Measurements from ENCODE around the gene TAF5L.
"Not testable (repeated sequence)": the region's sequence is repeated elsewhere in the genome, so short reads cannot be mapped to it uniquely, and the experiment has no call there.

Gene TAF5L

GRCh38 chr1:229641306-229641705, 15.4 kb upstream of the TAF5L start:
- DNase-seq: no peak

GRCh38 chr1:229640455-229640854, 14.5 kb upstream of the TAF5L start:
- DNase-seq: no peak

- no peak for DNase-seq
These were observed 11.8 kb upstream of the TAF5L start for GRCh38 chr1:229637746-229638145.

- DNase-seq: no peak
These were observed 10.1 kb upstream of the TAF5L start for GRCh38 chr1:229636042-229636441.

- no peak for DNase-seq
These were observed 6.0 kb upstream of the TAF5L start for GRCh38 chr1:229631966-229632365.

- DNase-seq: no peak
These were observed 5.2 kb upstream of the TAF5L start for GRCh38 chr1:229631148-229631547.

DNA sequence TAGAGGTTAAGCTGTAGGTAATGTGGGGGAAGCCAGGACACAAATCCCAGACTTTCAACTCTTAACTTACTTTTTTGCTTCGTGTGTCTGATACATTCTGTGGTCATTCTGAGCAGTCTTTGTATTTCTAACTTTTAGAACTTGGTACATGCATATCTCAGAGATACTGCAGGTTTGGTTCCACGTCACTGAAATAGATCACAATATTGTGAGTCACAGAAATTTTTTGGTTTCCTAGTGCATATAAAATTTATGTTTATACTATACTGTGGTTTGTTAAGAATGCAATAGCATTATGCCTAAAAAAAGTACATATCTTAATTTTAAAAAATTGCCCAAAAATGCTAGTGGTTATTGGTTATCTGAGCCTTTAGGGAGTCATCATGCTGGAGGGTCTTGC, 3.3 kb upstream of the TAF5L start:
- DNase-seq: no peak

DNA sequence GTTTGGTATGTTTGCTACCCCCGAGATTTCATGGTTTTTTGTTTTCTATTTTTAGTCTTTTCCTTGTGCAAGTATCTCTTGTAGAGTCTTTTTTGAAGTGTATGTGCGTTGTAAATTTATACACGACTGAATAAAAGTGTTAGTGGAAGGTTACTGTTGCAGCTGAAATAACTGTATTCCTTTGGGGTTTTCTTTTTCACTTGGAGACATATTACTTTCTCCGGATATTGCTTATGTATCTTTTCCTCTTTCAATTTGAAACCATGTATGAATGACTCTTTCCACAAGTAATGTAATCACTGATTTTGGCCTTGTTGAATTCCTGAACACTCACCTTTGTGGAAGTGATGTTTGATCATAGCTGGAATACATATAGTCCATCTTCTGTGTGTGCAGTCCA, 1.1 kb upstream of the TAF5L start:
- DNase-seq: no peak

DNA sequence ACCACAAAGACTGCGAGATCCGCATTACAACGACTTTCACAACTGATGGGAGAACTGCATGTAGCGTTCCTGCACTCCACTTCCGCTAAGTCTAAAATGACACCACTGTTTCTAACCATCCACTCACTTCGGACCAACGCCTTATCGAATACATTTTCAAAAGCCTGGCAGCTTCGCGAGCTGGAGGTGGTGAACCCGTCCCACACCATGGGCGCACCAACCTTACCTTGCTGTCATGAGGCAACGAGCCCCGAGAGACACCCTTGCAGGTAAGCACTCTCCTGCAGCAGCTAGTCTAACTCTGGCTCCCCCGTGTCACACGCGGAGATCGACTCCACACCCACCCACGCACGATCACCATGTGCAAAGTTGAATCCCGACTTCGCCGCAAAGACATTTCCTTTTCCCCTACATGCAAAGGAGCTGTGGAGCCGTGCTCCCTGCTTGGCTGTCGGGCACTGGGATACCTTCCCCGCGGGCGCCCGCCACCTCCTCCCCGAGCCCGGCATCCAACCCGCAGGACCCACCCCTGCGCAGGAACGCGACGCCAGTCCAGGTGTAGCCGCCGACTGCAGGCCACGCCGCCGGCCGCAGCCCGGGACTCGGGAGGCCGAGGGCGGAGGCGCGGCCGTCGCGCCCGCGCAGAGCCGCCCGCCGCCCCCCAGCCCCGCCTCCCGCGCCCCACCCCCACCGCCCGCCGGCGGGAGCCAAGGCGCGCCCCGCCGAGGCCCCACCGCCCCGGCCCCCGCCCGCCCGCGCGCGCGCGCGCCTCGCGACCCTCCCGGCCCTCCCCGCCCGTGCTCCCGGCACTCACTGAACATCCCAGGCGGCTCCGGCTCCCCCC, 629 bp downstream of the TAF5L start:
- DNase-seq: peak; percentile 72

DNA sequence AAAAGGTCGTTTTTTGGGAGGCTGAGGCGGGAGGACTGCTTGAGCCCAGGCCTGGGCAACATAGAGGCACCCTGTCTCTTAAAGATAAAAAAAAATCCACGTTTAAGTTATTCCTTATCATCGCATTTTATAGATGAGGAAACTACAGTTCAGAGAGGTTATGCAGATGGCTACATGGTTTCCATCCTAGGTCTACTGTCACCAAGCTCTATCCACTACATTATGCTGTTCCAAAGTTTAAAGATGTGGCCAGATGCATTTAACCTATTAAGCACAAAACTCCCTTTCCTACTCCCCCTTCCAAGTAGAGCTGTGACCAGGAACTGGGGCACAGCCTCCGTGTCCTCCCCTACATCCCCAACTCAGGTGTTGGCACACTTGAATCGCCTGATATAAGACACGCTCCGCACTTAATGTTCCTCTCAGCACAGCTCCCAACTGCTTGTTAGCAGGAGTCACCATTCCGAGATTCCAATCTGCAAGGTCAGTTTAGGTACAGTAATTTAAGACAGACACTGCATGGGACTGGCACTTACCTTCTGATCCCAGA, 1.3 kb downstream of the TAF5L start:
- DNase-seq: peak; percentile 6

GRCh38 chr1:229623838-229624237, 2.1 kb downstream of the TAF5L start:
- no peak for DNase-seq

GRCh38 chr1:229623225-229623624, 2.7 kb downstream of the TAF5L start:
- no peak for DNase-seq

DNA sequence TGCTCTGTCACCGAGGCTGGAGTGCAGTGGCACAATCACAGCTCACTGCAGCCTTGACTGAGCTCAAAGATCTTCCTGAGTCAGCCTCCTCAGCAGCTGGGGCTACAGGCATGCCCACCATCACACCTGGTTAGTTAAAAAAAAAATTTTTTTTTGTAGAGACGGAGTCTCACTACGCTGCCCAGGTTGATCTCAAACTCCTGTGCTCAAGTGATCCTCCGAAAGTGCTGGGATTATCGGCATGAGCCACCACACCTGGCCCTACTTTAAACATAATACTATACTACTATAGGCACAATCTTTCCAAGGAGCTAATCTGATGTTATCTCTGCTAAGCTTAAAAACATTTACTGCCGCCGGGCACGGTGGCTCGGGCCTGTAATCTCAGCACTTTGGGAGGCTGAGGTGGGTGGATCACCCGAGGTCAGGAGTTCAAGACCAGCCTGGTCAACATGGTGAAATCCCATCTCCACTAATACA, 3.2 kb downstream of the TAF5L start:
- not testable (repeated sequence) for DNase-seq

DNA sequence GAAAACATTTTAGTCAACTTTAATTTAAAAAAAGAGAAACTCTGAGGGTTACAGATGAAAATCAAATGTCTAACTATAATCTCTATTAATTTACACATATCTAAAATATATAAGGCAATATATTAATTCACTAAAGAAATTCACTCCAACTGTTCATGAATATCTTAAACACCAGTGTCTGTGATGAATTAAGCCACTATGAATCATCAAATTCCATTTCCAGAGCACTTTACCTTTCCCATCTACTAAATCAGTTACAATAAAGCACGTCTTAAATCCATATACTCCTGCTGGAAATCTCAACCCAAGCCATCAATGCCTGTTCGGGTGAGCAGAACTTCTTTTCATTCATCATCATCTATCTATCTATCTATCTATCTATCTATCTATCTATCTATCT, 4.3 kb downstream of the TAF5L start:
- no peak for DNase-seq

DNA sequence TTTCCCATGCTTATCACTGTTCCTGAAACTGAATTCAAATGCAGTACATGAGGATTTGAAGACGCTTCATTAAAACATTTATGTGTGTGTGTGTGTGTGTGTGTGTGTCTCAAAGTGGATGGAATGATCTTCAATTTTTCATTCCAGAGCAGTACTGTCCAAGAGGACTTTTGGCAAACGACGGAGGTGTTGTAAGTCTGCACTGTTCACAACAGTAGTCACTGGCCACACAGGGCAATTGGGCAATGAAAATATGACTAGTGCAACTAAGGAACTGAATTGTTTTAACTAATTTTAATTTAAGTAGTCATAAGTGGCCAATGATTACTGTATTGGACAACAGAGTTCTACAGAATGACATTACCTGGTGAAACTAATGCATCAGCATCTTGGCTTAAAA, 5.0 kb downstream of the TAF5L start:
- DNase-seq: no peak

GRCh38 chr1:229619614-229620013, 6.3 kb downstream of the TAF5L start:
- DNase-seq: no peak

- DNase-seq: no peak
These were observed 6.9 kb downstream of the TAF5L start for GRCh38 chr1:229619002-229619401.

DNA sequence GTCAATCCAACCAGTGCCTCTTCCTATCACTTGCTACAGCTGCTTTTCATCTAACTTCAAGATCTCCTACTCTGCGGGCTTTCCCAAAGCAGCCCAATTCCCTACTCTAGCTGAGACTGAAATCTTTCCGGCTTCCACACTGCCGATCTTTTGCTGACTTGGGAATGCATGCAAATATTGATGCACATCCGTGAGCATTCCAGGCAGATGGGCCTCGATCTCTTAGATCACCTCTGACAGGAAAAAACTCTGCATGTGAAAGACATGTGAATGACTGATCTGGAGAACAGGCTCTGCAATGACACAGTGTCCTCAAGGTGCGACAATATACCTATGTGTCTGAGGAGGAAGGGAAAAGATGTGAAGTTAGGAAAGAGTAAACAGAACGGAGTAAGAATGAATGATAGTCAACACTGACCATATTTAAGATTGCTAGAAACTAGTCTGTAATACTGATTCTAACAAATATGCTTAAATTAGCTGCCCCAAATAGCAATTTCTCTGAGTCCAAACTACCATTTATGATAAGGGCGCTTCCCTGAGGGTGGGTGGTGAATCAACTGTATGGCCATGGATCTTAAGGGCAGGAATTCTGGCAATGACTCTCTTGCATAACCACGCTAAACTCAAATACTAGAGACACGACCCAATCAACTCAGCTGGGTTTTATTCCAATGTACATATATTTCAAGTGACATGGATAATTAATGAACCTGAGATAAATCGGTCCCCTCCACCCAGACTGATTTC, 8.4 kb downstream of the TAF5L start:
- DNase-seq: no peak

DNA sequence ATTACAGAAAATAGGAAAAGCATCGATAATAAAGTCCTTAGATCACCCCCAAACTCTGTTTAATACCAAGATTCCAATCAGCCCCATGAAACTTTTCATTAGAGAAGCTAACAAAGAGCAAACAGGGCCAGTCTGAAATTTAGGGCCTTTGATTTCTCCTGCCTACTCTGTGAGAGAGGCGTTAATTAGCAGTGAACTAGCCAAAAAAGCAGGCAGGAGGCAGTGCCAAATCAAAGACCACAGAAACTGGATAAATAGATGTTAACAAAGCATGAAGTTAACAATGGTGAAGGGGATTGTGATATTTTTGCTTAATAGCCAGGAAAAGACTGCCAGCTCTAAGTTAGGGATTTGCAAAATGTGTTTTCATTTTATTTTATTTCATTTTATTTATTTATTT, 11.2 kb downstream of the TAF5L start:
- no peak for DNase-seq

GRCh38 chr1:229613938-229614337, 12.0 kb downstream of the TAF5L start:
- no peak for DNase-seq

- DNase-seq: no peak
These were observed 17.3 kb downstream of the TAF5L start for GRCh38 chr1:229608590-229608989.

GRCh38 chr1:229607370-229607769, 18.6 kb downstream of the TAF5L start:
- no peak for DNase-seq

GRCh38 chr1:229603371-229604005, 22.4 kb downstream of the TAF5L start:
- DNase-seq: no peak

Measured in hematopoietic multipotent progenitor cell treated with erythropoietin and hydrocortisone succinate and interleukin-3 and kit ligand, for 6 days (in vitro differentiated cells).